K562 (cell line): ENCODE results near the gene CDC6. TPM values are rescaled to one million over a fixed set of nuclear protein-coding genes. Genes with fewer than 3 reads are reported as not detected.

Experiments
- ARID1B ChIP-seq: fragments of 450-650 bp; IDR thresholded peaks from 2 replicates; pipeline ENCODE4 v1.6.1; 2016; ENCODE audit warnings: antibody characterized with exemption, mild to moderate bottlenecking, inconsistent platforms
- EP300 ChIP-seq: IDR thresholded peaks from 2 replicates; pipeline ENCODE4 v1.6.1; 2012; ENCODE audit warnings: low read length, improper control_type of control experiment
- EWSR1 ChIP-seq: fragments of 450-650 bp; IDR thresholded peaks from 2 replicates; pipeline ENCODE4 v1.6.1; 2018; ENCODE audit warnings: borderline replicate concordance, mild to moderate bottlenecking, low read depth, moderate library complexity; ENCODE audit not compliant: partially characterized antibody
- HNRNPLL ChIP-seq: fragments of 200-400 bp; formaldehyde crosslinking; IDR thresholded peaks from 2 replicates; pipeline ENCODE4 v1.6.1; 2017; ENCODE audit warnings: low read length, low read depth, mild to moderate bottlenecking; ENCODE audit not compliant: poor library complexity, severe bottlenecking
- NFIC ChIP-seq: fragments of 450-650 bp; IDR thresholded peaks from 2 replicates; pipeline ENCODE4 v1.6.1; 2017; ENCODE audit warnings: mild to moderate bottlenecking, inconsistent platforms
- PHF8 ChIP-seq: fragments of 200-600 bp; sonication (generic); IDR thresholded peaks from 2 replicates; pipeline ENCODE4 v1.6.1; 2012; ENCODE audit warnings: mixed run types, mild to moderate bottlenecking, inconsistent platforms, low read length, moderate library complexity, borderline replicate concordance
- POLR2H ChIP-seq: IDR thresholded peaks from 2 replicates; pipeline ENCODE4 v1.6.1; 2016; ENCODE audit warnings: missing genetic modification characterization, low read depth, mild to moderate bottlenecking, control low read depth, missing compliant biosample characterization, moderate library complexity
- RBM39 ChIP-seq: fragments of 200-400 bp; formaldehyde crosslinking; optimal IDR thresholded peaks from 2 replicates; pipeline ENCODE3; 2018; ENCODE audit warnings: low read depth, low read length
- RREB1 ChIP-seq: fragments of 250-450 bp; sonication (Bioruptor Pico); IDR thresholded peaks from 2 replicates; pipeline ENCODE4 v1.4.0; 2020
- TBP ChIP-seq: optimal IDR thresholded peaks from 2 replicates; pipeline ENCODE3; 2011; ENCODE audit warnings: low read depth, low read length, improper control_type of control experiment
- TCF7 ChIP-seq: sonication (generic); IDR thresholded peaks from 2 replicates; pipeline ENCODE4 v1.6.1; 2016; ENCODE audit warnings: antibody characterized with exemption, borderline replicate concordance
- ZC3H4 ChIP-seq: sonication (generic); formaldehyde crosslinking; IDR thresholded peaks from 2 replicates; pipeline ENCODE4 v1.9.0; 2021; ENCODE audit warnings: missing genetic modification reagents, borderline replicate concordance
- ZKSCAN8 ChIP-seq: fragments of 200-800 bp; sonication (Bioruptor generic); IDR thresholded peaks from 2 replicates; pipeline ENCODE4 v1.6.1; 2016; ENCODE audit warnings: missing genetic modification characterization, missing compliant biosample characterization
- ZMIZ1 ChIP-seq, 2 experiments: fragments of 150-350 bp in 1 of 2; IDR thresholded peaks; 2 replicates each; pipeline ENCODE4 v1.6.1; 2012 to 2016; ENCODE audit warnings: low read depth in 2 of 2, low read length in 2 of 2, mild to moderate bottlenecking in 1 of 2, moderate library complexity in 1 of 2
- ZNF274 ChIP-seq: IDR thresholded peaks from 2 replicates; pipeline ENCODE4 v1.6.1; 2011; ENCODE audit warnings: low read depth, mild to moderate bottlenecking, low read length, moderate library complexity, borderline replicate concordance
- ZNF551 ChIP-seq: fragments of 250-450 bp; sonication (Bioruptor Pico); IDR thresholded peaks from 2 replicates; pipeline ENCODE4 v1.5.0; 2021; ENCODE audit warnings: mild to moderate bottlenecking, moderate library complexity
- ZZZ3 ChIP-seq: fragments of 450-650 bp; IDR thresholded peaks from 2 replicates; pipeline ENCODE4 v1.6.1; 2016; ENCODE audit warnings: antibody characterized with exemption, mild to moderate bottlenecking, moderate library complexity
- polyA plus RNA-seq, 8 experiments: library from polyadenylated mRNA; depleted of rRNA in 4 of 8; stranded (reverse) in 5 of 8; unstranded in 3 of 8; fragments of >200 nt; fragmentation: Nextera tagmentation in 2 of 8; fragmentation: Illumina TruSeq in 1 of 8; extraction: Ambion mirVana in 2 of 8; extraction: Trizol in 1 of 8; gene quantifications; 2 replicates each; pipeline versions ENCODE4 v1.2.1 to v1.2.3, GENCODE V29; 2011 to 2014; ENCODE audit warnings: inconsistent platforms in 1 of 8, missing spikeins in 1 of 8
- total RNA-seq, 7 experiments: library from RNA; depleted of rRNA in 6 of 7; stranded (reverse); fragments of >200 nt in 6 of 7; fragmentation: Illumina TruSeq in 2 of 7; extraction: Trizol in 2 of 7; gene quantifications; 2 replicates each; pipeline versions ENCODE4 v1.2.1 to v1.2.3, GENCODE V29; 2011 to 2021; ENCODE audit warnings: low replicate concordance in 1 of 7
- TF ChIP-seq, protein P1 (sequence below), 2 experiments: fragments of 250-450 bp in 1 of 2; fragments of 450-650 bp in 1 of 2; sonication (Bioruptor Pico) in 1 of 2; IDR thresholded peaks; 2 replicates each; pipeline versions ENCODE4 v1.6.1 to v1.8.0; 2016 to 2021; ENCODE audit warnings: mild to moderate bottlenecking in 2 of 2, moderate library complexity in 2 of 2, missing compliant biosample characterization in 1 of 2, missing genetic modification characterization in 1 of 2

Gene CDC6
- total and polyA plus RNA-seq, 9 of the 15 experiments (the other 6 are each of a cell fraction or from before 2014, with no cell fraction given): 29.6 to 141 (median 106) TPM

- TF ChIP-seq RBM39: no peak
- no peak for TF ChIP-seq ZZZ3
- TF ChIP-seq, protein P1, sequence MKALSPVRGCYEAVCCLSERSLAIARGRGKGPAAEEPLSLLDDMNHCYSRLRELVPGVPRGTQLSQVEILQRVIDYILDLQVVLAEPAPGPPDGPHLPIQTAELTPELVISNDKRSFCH (CRISPR knock-in tag; IDR thresholded peaks at IDR 0.05): no peak
- TF ChIP-seq, protein P1 (tag; IDR thresholded peaks at IDR 0.05): no peak
- TF ChIP-seq HNRNPLL: no peak
- no peak for TF ChIP-seq EP300
- no peak for TF ChIP-seq ZC3H4 (CRISPR knock-in tag)
- TF ChIP-seq ARID1B: peak; percentile 54
- no peak for TF ChIP-seq EWSR1
- TF ChIP-seq PHF8: no peak
- no peak for TF ChIP-seq ZNF551
- no peak for TF ChIP-seq TCF7
- TF ChIP-seq POLR2H (tag): no peak
- TF ChIP-seq NFIC: peak; percentile 23; the same call in 1 of the 2 replicates
- TF ChIP-seq ZKSCAN8: no peak
- TF ChIP-seq RREB1: no peak
- TF ChIP-seq TBP: no peak
- TF ChIP-seq ZMIZ1 (IDR thresholded peaks at IDR 0.05; ENCODE audit: low read depth in 2 of 2, low read length in 2 of 2): no peak
- no peak for TF ChIP-seq ZNF274
Measured at GRCh38 chr17:40345161-40345993, 57.7 kb downstream of the CDC6 start (continued).
